Adrenal gland (tissue), 5 donors: ENCODE data around the gene GRAP.

ENCODE experiments used
- POLR2A ChIP-seq, 2 donors: fragments of 450-650 bp; IDR thresholded peaks; one replicate each; pipeline ENCODE4 v1.6.1; 2017; ENCODE audit warnings: antibody characterized with exemption in 2 of 2, mild to moderate bottlenecking in 2 of 2, moderate library complexity in 1 of 2
- TF ChIP-seq, protein P1 (sequence below), 6 experiments: fragments of 450-650 bp in 4 of 6; fragments of 200-600 bp in 2 of 6; sonication (generic) in 1 of 6; IDR thresholded peaks; 1 replicate in 5 of 6; 2 replicates in 1 of 6; pipeline versions ENCODE4 v1.5.1 to v1.8.0; 2016 to 2021; ENCODE audit warnings: antibody characterized with exemption in 6 of 6, mild to moderate bottlenecking in 2 of 6, moderate library complexity in 1 of 6
- donor health status: DM: no; HTN: no; CAD: no.

- TF ChIP-seq, protein P1, sequence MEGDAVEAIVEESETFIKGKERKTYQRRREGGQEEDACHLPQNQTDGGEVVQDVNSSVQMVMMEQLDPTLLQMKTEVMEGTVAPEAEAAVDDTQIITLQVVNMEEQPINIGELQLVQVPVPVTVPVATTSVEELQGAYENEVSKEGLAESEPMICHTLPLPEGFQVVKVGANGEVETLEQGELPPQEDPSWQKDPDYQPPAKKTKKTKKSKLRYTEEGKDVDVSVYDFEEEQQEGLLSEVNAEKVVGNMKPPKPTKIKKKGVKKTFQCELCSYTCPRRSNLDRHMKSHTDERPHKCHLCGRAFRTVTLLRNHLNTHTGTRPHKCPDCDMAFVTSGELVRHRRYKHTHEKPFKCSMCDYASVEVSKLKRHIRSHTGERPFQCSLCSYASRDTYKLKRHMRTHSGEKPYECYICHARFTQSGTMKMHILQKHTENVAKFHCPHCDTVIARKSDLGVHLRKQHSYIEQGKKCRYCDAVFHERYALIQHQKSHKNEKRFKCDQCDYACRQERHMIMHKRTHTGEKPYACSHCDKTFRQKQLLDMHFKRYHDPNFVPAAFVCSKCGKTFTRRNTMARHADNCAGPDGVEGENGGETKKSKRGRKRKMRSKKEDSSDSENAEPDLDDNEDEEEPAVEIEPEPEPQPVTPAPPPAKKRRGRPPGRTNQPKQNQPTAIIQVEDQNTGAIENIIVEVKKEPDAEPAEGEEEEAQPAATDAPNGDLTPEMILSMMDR (IDR thresholded peaks at IDR 0.05), result no peak
- TF ChIP-seq POLR2A (IDR thresholded peaks at IDR 0.05), result no peak
Measured at GRCh38 chr17:19005789-19006430, 40.8 kb downstream of the GRAP start.
